H1 (cell line): ENCODE measurements around the gene RGS9BP. TPM values are rescaled to one million over a fixed set of nuclear protein-coding genes. Genes with fewer than 3 reads are reported as not detected.

ENCODE experiments used
- CTCF ChIA-PET: fragments of 300-600 bp; sonication (Branson Sonifier 250); formaldehyde crosslinking; loops from one replicate; lab custom pipeline; 2021; ENCODE audit not compliant: partially characterized antibody; lab: Charles Lee
- POLR2A ChIA-PET: fragments of 300-600 bp; sonication (Branson Sonifier 250); formaldehyde crosslinking; loops from one replicate; lab custom pipeline; 2021; ENCODE audit warnings: inconsistent platforms; ENCODE audit not compliant: partially characterized antibody; lab: Charles Lee
- DNase-seq, 2 experiments: peaks; one replicate each; pipeline versions ENCODE4 v3.0.0 to v3.0.0-alpha.2; 2010 to 2022; ENCODE audit warnings: low spot score in 2 of 2, low read depth in 1 of 2, mixed read lengths in 1 of 2
- FAIRE-seq: peaks from 2 replicates; lab custom pipeline; 2011; peaks lifted over from hg19 to GRCh38; lab: Jason Lieb, UNC
- H2AFZ ChIP-seq: 2 replicates; pipeline ENCODE4 v1.8.1; 2012; ENCODE audit warnings: low read length, inconsistent platforms
- H2AK5ac ChIP-seq: 2 replicates; pipeline ENCODE4 v1.6.1; 2013; ENCODE audit warnings: low read depth, low read length
- H2BK120ac ChIP-seq: replicated peaks from 2 replicates; pipeline ENCODE3; 2013; ENCODE audit warnings: low read depth, low read length, inconsistent platforms
- H2BK12ac ChIP-seq: 2 replicates; pipeline ENCODE4 v1.6.1; 2013; ENCODE audit warnings: low read depth, low read length
- H2BK15ac ChIP-seq: 2 replicates; pipeline ENCODE4 v1.6.1; 2013; ENCODE audit warnings: low read length
- H2BK20ac ChIP-seq: 2 replicates; pipeline ENCODE4 v1.6.1; 2013; ENCODE audit warnings: low read length
- H2BK5ac ChIP-seq: 2 replicates; pipeline ENCODE4 v1.6.1; 2013; ENCODE audit warnings: low read depth, low read length
- H3K14ac ChIP-seq: 2 replicates; pipeline ENCODE4 v1.6.1; 2013; ENCODE audit warnings: inconsistent platforms; ENCODE audit not compliant: insufficient read length
- H3K18ac ChIP-seq: 2 replicates; pipeline ENCODE4 v1.6.1; 2013; ENCODE audit warnings: low read length; ENCODE audit errors: extremely low read depth
- H3K23ac ChIP-seq: 2 replicates; pipeline ENCODE4 v1.6.1; 2013; ENCODE audit warnings: inconsistent platforms; ENCODE audit not compliant: insufficient read length
- H3K23me2 ChIP-seq: 2 replicates; pipeline ENCODE4 v1.6.1; 2013; ENCODE audit warnings: low read depth, low read length
- H3K27ac ChIP-seq: 2 replicates; pipeline ENCODE4 v1.6.1; 2011; ENCODE audit warnings: low read depth, low read length, inconsistent platforms
- H3K27me3 ChIP-seq, 4 experiments: replicated peaks in 1 of 4; 1 replicate in 1 of 4; 2 replicates in 3 of 4; pipeline versions ENCODE4 v1.6.1 to v1.8.1; 2011 to 2013; ENCODE audit warnings: low read length in 3 of 4, mild to moderate bottlenecking in 3 of 4, inconsistent platforms in 2 of 4, mixed read lengths in 2 of 4, moderate library complexity in 1 of 4; ENCODE audit not compliant: control insufficient read depth in 3 of 4, insufficient read depth in 3 of 4; ENCODE audit errors: extremely low read depth in 1 of 4
- H3K36me3 ChIP-seq, 4 experiments: 2 replicates each; pipeline versions ENCODE4 v1.6.1 to v1.8.1; 2011 to 2013; ENCODE audit warnings: mild to moderate bottlenecking in 4 of 4, low read length in 3 of 4, moderate library complexity in 2 of 4, control low read depth in 1 of 4, inconsistent platforms in 1 of 4; ENCODE audit not compliant: insufficient read depth in 4 of 4, control insufficient read depth in 2 of 4
- H3K4ac ChIP-seq: replicated peaks from 2 replicates; pipeline ENCODE3; 2013; ENCODE audit warnings: low read length, low read depth, mixed read lengths, inconsistent platforms; ENCODE audit not compliant: insufficient read length
- H3K4me1 ChIP-seq, 4 experiments: replicated peaks in 1 of 4; 1 replicate in 1 of 4; 2 replicates in 3 of 4; pipeline versions ENCODE4 v1.6.1 to v1.8.1; 2011 to 2013; ENCODE audit warnings: low read length in 3 of 4, inconsistent platforms in 2 of 4, mixed read lengths in 1 of 4; ENCODE audit not compliant: insufficient read depth in 4 of 4, control insufficient read depth in 3 of 4
- H3K4me2 ChIP-seq, 2 experiments: 2 replicates each; pipeline versions ENCODE4 v1.6.1 to v1.8.1; 2011 to 2013; ENCODE audit warnings: low read depth in 2 of 2, low read length in 2 of 2, control low read depth in 1 of 2, inconsistent platforms in 1 of 2, mild to moderate bottlenecking in 1 of 2; ENCODE audit not compliant: insufficient read depth in 1 of 2
- H3K4me3 ChIP-seq, 4 experiments: fragments of 200-600, 300-600 bp in 1 of 4; sonication (generic), shearing (Covaris generic), sonication (Bioruptor Twin) in 1 of 4; 2 replicates each; pipeline versions ENCODE4 v1.5.1 to v1.8.1; 2011 to 2016; ENCODE audit warnings: low read length in 4 of 4, low read depth in 3 of 4, control low read depth in 2 of 4, inconsistent platforms in 2 of 4, mild to moderate bottlenecking in 2 of 4, mixed read lengths in 1 of 4, moderate library complexity in 1 of 4; ENCODE audit not compliant: insufficient read depth in 2 of 4; ENCODE audit errors: extremely low read depth in 1 of 4
- H3K56ac ChIP-seq: replicated peaks from 2 replicates; pipeline ENCODE3; 2013; ENCODE audit warnings: low read depth, mild to moderate bottlenecking, mixed read lengths, low read length, inconsistent platforms; ENCODE audit not compliant: insufficient read length
- H3K79me1 ChIP-seq: 2 replicates; pipeline ENCODE4 v1.6.1; 2013; ENCODE audit warnings: low read depth, low read length, control low read depth
- H3K79me2 ChIP-seq, 2 experiments: 2 replicates each; pipeline versions ENCODE4 v1.6.1 to v1.8.1; 2012 to 2013; ENCODE audit warnings: low read length in 2 of 2, mild to moderate bottlenecking in 2 of 2, inconsistent platforms in 1 of 2; ENCODE audit not compliant: insufficient read depth in 2 of 2, control insufficient read depth in 1 of 2
- H3K9ac ChIP-seq, 4 experiments: replicated peaks in 1 of 4; 1 replicate in 1 of 4; 2 replicates in 3 of 4; pipeline versions ENCODE4 v1.6.1 to v1.8.1; 2011 to 2013; ENCODE audit warnings: low read depth in 3 of 4, low read length in 3 of 4, control low read depth in 2 of 4, mild to moderate bottlenecking in 2 of 4, moderate library complexity in 2 of 4, inconsistent platforms in 1 of 4; ENCODE audit errors: extremely low read depth in 1 of 4
- H3K9me3 ChIP-seq, 2 experiments: 2 replicates each; pipeline versions ENCODE4 v1.6.1 to v1.8.1; 2012 to 2013; ENCODE audit warnings: mild to moderate bottlenecking in 2 of 2, moderate library complexity in 2 of 2, control low read depth in 1 of 2, inconsistent platforms in 1 of 2, low read depth in 1 of 2, low read length in 1 of 2, mixed read lengths in 1 of 2; ENCODE audit not compliant: insufficient read depth in 2 of 2
- H4K20me1 ChIP-seq, 2 experiments: replicated peaks in 1 of 2; 2 replicates each; pipeline versions ENCODE3 to v1.8.1; 2011 to 2013; ENCODE audit warnings: inconsistent platforms in 2 of 2, low read length in 2 of 2, mild to moderate bottlenecking in 1 of 2; ENCODE audit not compliant: insufficient read depth in 2 of 2, control insufficient read depth in 1 of 2
- H4K5ac ChIP-seq: 2 replicates; pipeline ENCODE4 v1.6.1; 2013; ENCODE audit warnings: low read length, low read depth, mixed read lengths, inconsistent platforms; ENCODE audit not compliant: insufficient read length
- H4K8ac ChIP-seq: 2 replicates; pipeline ENCODE4 v1.8.0; 2013; ENCODE audit warnings: mild to moderate bottlenecking, moderate library complexity, low read length, inconsistent platforms; ENCODE audit not compliant: insufficient read depth; ENCODE audit errors: extremely low read depth
- H4K91ac ChIP-seq: replicated peaks from 2 replicates; pipeline ENCODE3; 2013; ENCODE audit warnings: low read length, mixed read lengths, inconsistent platforms; ENCODE audit not compliant: insufficient read length
- ASH2L ChIP-seq: fragments of 200-600, 300-600 bp; sonication (generic); IDR thresholded peaks from one replicate; pipeline ENCODE4 v1.7.1; 2017; ENCODE audit warnings: low read length
- CREB1 ChIP-seq: IDR thresholded peaks from 2 replicates; pipeline ENCODE4 v1.6.1; 2012; ENCODE audit warnings: inconsistent platforms
- GABPA ChIP-seq: IDR thresholded peaks from 2 replicates; pipeline ENCODE4 v1.6.1; 2011; ENCODE audit warnings: mild to moderate bottlenecking, low read length, moderate library complexity, borderline replicate concordance; ENCODE audit not compliant: insufficient read depth
- HDAC2 ChIP-seq, 2 experiments: fragments of 300-600 bp in 1 of 2; sonication (generic) in 1 of 2; IDR thresholded peaks; 2 replicates each; pipeline ENCODE4 v1.6.1; 2011 to 2012; ENCODE audit warnings: low read depth in 2 of 2, low read length in 2 of 2, mild to moderate bottlenecking in 2 of 2, moderate library complexity in 2 of 2, borderline replicate concordance in 1 of 2, inconsistent platforms in 1 of 2
- KDM1A ChIP-seq: fragments of 200-600, 300-600 bp; sonication (generic); IDR thresholded peaks from 2 replicates; pipeline ENCODE4 v1.7.1; 2016; ENCODE audit warnings: mild to moderate bottlenecking, low read length, borderline replicate concordance
- KDM5A ChIP-seq: fragments of 200-600 bp; IDR thresholded peaks from 2 replicates; pipeline ENCODE4 v1.7.1; 2012; ENCODE audit warnings: mild to moderate bottlenecking, low read length, inconsistent platforms, mixed read lengths
- RFX5 ChIP-seq: IDR thresholded peaks from 2 replicates; pipeline ENCODE4 v1.6.1; 2011; ENCODE audit warnings: low read depth, low read length, improper control_type of control experiment, borderline replicate concordance
- RNF2 ChIP-seq: fragments of 200-900, 300-1000 bp; sonication (generic); IDR thresholded peaks from 2 replicates; pipeline ENCODE4 v1.7.1; 2016; ENCODE audit warnings: borderline replicate concordance, low read depth, mild to moderate bottlenecking, antibody characterized with exemption, low read length; ENCODE audit not compliant: poor library complexity, severe bottlenecking; ENCODE audit errors: missing control alignments
- SIRT6 ChIP-seq: IDR thresholded peaks from one replicate; pipeline ENCODE4 v1.7.1; 2012; ENCODE audit warnings: low read length, inconsistent platforms
- SIX5 ChIP-seq: IDR thresholded peaks from 2 replicates; pipeline ENCODE4 v1.6.1; 2011; ENCODE audit warnings: mild to moderate bottlenecking, low read depth, low read length
- SP1 ChIP-seq: IDR thresholded peaks from 2 replicates; pipeline ENCODE4 v1.6.1; 2011; ENCODE audit warnings: low read depth, low read length
- SP2 ChIP-seq: IDR thresholded peaks from 2 replicates; pipeline ENCODE4 v1.6.1; 2012; ENCODE audit warnings: mild to moderate bottlenecking, low read length, inconsistent platforms
- TEAD4 ChIP-seq: IDR thresholded peaks from 2 replicates; pipeline ENCODE4 v1.6.1; 2012; ENCODE audit warnings: low read depth, low read length, inconsistent platforms, mixed read lengths
- WGBS, 2 experiments: shearing (Covaris generic) in 1 of 2; methylation state at CpG; one replicate each; pipeline versions ENCODE4 v1.1.6 to v1.1.7; 2013 to 2015; ENCODE audit warnings: low lambda C conversion rate in 2 of 2, mixed read lengths in 2 of 2, inconsistent platforms in 1 of 2, low coverage in 1 of 2, missing lambda C conversion rate in 1 of 2; ENCODE audit not compliant: insufficient replicate concordance in 2 of 2, insufficient coverage in 1 of 2, insufficient read length in 1 of 2; ENCODE audit errors: extremely low coverage in 1 of 2, missing lambda C conversion rate in 1 of 2; 5-methylcytosine and 5-hydroxymethylcytosine counted together
- polyA plus RNA-seq, 7 experiments: library from polyadenylated mRNA; depleted of rRNA in 3 of 7; stranded (reverse) in 5 of 7; unstranded in 2 of 7; fragments of >200 nt in 5 of 7; fragments of 200-250 nt in 2 of 7; gene quantifications; 1 replicate in 5 of 7; 2 replicates in 1 of 7; 4 replicates in 1 of 7; pipeline versions ENCODE4 v1.2.1 to v1.2.3, GENCODE V29; 2011 to 2013; ENCODE audit warnings: missing spikeins in 2 of 7, mixed read lengths in 2 of 7
- total RNA-seq: library from RNA; stranded (reverse); fragmentation: NEBNext Ultra II Directional; extraction: Animal tissue kit (Norgen Biotek cat#: 25700); gene quantifications from 2 replicates; pipeline ENCODE4 v1.2.1, GENCODE V29; 2021
- TF ChIP-seq, protein P1 (sequence below): IDR thresholded peaks from 2 replicates; pipeline ENCODE4 v1.6.1; 2012; ENCODE audit warnings: inconsistent platforms

Gene RGS9BP
- total and polyA plus RNA-seq, 2 of the 8 experiments (the other 6 are each of a cell fraction or from before 2014, with no cell fraction given): 0.11 to 0.26 TPM

- no peak overlapping the region for H2AFZ ChIP-seq
- no peak overlapping the region for H2BK20ac ChIP-seq
- H3K27ac ChIP-seq: no peak overlapping the region
- no peak overlapping the region for H3K9ac ChIP-seq
- H3K9me3 ChIP-seq: peaks cover 0 to 5% of the 10 kb centered on the region in 2 experiments; a peak in 1 of 4 replicates
- CTCF ChIA-PET: interaction anchor here (1.0 to 1.8 kb wide), 7 partner anchors 10 to 183 kb away, joined by 3 to 6 read pairs (median 4); partner anchors contain the start of gene SLC7A9
- H3K4me1 ChIP-seq: peaks cover 0 to 3% (median 1%) of the 10 kb centered on the region in 4 experiments; a peak in 2 of 7 replicates
- no peak overlapping the region for H3K23ac ChIP-seq
- H3K27me3 ChIP-seq: no peaks in the 10 kb centered on the region
- H4K91ac ChIP-seq: no peak overlapping the region
- no peak for DNase-seq
- TF ChIP-seq SP2 (no peak), RNF2 (no peak), KDM5A (no peak), KDM1A (no peak), SIX5 (no peak), CREB1 (no peak), SIRT6 (no peak), RFX5 (no peak), HDAC2 (IDR thresholded peaks at IDR 0.05; ENCODE audit: borderline replicate concordance in 1 of 2, low read depth in 2 of 2, low read length in 2 of 2) (no peak), TEAD4 (no peak), ASH2L (no peak), SP1 (no peak), GABPA (no peak)
- TF ChIP-seq, protein P1, sequence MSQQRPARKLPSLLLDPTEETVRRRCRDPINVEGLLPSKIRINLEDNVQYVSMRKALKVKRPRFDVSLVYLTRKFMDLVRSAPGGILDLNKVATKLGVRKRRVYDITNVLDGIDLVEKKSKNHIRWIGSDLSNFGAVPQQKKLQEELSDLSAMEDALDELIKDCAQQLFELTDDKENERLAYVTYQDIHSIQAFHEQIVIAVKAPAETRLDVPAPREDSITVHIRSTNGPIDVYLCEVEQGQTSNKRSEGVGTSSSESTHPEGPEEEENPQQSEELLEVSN: no peak
- no peak overlapping the region for H3K14ac ChIP-seq
- no peaks in the 10 kb centered on the region for H3K79me1 ChIP-seq
- no peak overlapping the region for H3K4ac ChIP-seq
- H3K4me2 ChIP-seq: no peak overlapping the region
- no peak overlapping the region for H3K56ac ChIP-seq
- WGBS, 2 experiments: 78% methylated on average over 7 of the region's 7 CpGs; no CpG with 5 or more reads in 1 of the 2 experiments
- H4K8ac ChIP-seq: no peak overlapping the region
- POLR2A ChIA-PET: no interaction called here
- peak overlapping the region; percentile 46; the same call in 1 of the 2 replicates for H2BK15ac ChIP-seq
- H2BK5ac ChIP-seq: no peak overlapping the region
- H3K36me3 ChIP-seq: no peaks in the 10 kb centered on the region
- peak overlapping the region; percentile 29 for H4K5ac ChIP-seq
- no peak overlapping the region; the same call in 1 of the 2 replicates for H3K18ac ChIP-seq
- no peak for FAIRE-seq
- H3K23me2 ChIP-seq: peaks cover 1% of the 10 kb centered on the region; the same call in 1 of the 2 replicates
- no peaks in the 10 kb centered on the region for H4K20me1 ChIP-seq
- H2BK120ac ChIP-seq: no peak overlapping the region
- H2BK12ac ChIP-seq: no peak overlapping the region; the same call in 1 of the 2 replicates
- H3K4me3 ChIP-seq: no peak overlapping the region
- H2AK5ac ChIP-seq: no peak overlapping the region
- no peaks in the 10 kb centered on the region for H3K79me2 ChIP-seq
These were observed 42.6 kb downstream of the RGS9BP start for GRCh38 chr19:32718286-32718685.
